HPDE6-E6E7 (cell line): Measurements from ENCODE around the gene TRMU.

Source experiments
- DNase-seq: peaks from one replicate; pipeline ENCODE4 v3.0.0; 2011; ENCODE audit warnings: missing footprints; ENCODE audit errors: extremely low spot score

Gene TRMU

GRCh38 chr22:46335201-46336118 is at the start of gene TRMU:
Gene TRMU (plus strand): TSS chr22:46335714. CDS start chr22:46335765, 51 bp downstream.
- peak; percentile 88 for DNase-seq

- no peak for DNase-seq
Observed at GRCh38 chr22:46286006-46286405, 49.5 kb upstream of the TRMU start.

- no peak for DNase-seq
Observed at GRCh38 chr22:46286941-46287872, 48.3 kb upstream of the TRMU start.

- no peak for DNase-seq
Observed at GRCh38 chr22:46287873-46288751, 47.4 kb upstream of the TRMU start.

GRCh38 chr22:46288846-46289243 is 46.7 kb upstream of the TRMU start:
- no peak for DNase-seq

- no peak for DNase-seq
Observed at GRCh38 chr22:46289244-46289891, 46.1 kb upstream of the TRMU start.

- no peak for DNase-seq
Observed at GRCh38 chr22:46290121-46290842, 45.2 kb upstream of the TRMU start.

- no peak for DNase-seq
Observed at GRCh38 chr22:46290843-46291785, 44.4 kb upstream of the TRMU start.

GRCh38 chr22:46292173-46292572 is 43.3 kb upstream of the TRMU start:
- no peak for DNase-seq

GRCh38 chr22:46292732-46293131 is 42.8 kb upstream of the TRMU start:
- DNase-seq = no peak

- no peak for DNase-seq
Observed at GRCh38 chr22:46293577-46294260, 41.8 kb upstream of the TRMU start.

- no peak for DNase-seq
Observed at GRCh38 chr22:46294784-46295183, 40.7 kb upstream of the TRMU start.

GRCh38 chr22:46295277-46295971 is 40.1 kb upstream of the TRMU start:
- no peak for DNase-seq

GRCh38 chr22:46296257-46297150 is 39.0 kb upstream of the TRMU start, which contains the start of gene GTSE1:
Gene GTSE1 (plus strand): TSS chr22:46296870. CDS start chr22:46297401, 531 bp downstream.
- peak; percentile 99 for DNase-seq

- DNase-seq = peak; percentile 10
Observed at GRCh38 chr22:46297151-46297812, 38.2 kb upstream of the TRMU start.

GRCh38 chr22:46299101-46299500 is 36.4 kb upstream of the TRMU start:
- DNase-seq = no peak
